GM12864 (cell line): ENCODE data around the gene CASZ1.
A peak's percentile ranks its signal among the peaks of the same experiment; 100 is the strongest.

ENCODE experiments used
- DNase-seq: peaks from one replicate; pipeline ENCODE4 v3.0.0-alpha.2; 2011; ENCODE audit warnings: low read depth
- H3K4me3 ChIP-seq: 2 replicates; pipeline ENCODE4 v1.5.1; 2011; ENCODE audit warnings: mild to moderate bottlenecking, low read depth, low read length, control low read depth
- TF ChIP-seq, protein P1 (sequence below): IDR thresholded peaks from 2 replicates; pipeline ENCODE4 v1.5.1; 2011; ENCODE audit warnings: low read depth, mild to moderate bottlenecking, moderate library complexity, low read length, control low read depth, inconsistent platforms; ENCODE audit errors: missing control alignments

CASZ1 gene

DNA sequence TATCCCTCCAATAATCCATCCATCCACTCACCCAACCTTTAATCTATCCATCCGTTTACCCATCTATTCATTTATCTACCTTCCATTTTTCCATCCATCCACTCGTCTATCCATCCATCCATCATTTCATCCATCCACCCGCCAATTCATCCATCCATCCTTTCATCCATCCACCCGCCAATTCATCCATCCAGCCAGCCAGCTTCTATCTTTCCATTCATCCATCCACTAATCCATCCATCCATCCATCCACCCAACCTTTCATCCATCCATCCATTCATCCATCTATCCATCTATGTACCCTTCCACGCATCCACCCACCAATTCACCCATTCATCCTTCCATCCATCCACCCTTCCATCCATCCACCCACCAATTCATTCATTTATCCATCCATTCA is 10.5 kb upstream of the CASZ1 start:
- TF ChIP-seq, protein P1, sequence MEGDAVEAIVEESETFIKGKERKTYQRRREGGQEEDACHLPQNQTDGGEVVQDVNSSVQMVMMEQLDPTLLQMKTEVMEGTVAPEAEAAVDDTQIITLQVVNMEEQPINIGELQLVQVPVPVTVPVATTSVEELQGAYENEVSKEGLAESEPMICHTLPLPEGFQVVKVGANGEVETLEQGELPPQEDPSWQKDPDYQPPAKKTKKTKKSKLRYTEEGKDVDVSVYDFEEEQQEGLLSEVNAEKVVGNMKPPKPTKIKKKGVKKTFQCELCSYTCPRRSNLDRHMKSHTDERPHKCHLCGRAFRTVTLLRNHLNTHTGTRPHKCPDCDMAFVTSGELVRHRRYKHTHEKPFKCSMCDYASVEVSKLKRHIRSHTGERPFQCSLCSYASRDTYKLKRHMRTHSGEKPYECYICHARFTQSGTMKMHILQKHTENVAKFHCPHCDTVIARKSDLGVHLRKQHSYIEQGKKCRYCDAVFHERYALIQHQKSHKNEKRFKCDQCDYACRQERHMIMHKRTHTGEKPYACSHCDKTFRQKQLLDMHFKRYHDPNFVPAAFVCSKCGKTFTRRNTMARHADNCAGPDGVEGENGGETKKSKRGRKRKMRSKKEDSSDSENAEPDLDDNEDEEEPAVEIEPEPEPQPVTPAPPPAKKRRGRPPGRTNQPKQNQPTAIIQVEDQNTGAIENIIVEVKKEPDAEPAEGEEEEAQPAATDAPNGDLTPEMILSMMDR, result no peak
- no peak for DNase-seq
- H3K4me3 ChIP-seq, result no peak overlapping the region

DNA sequence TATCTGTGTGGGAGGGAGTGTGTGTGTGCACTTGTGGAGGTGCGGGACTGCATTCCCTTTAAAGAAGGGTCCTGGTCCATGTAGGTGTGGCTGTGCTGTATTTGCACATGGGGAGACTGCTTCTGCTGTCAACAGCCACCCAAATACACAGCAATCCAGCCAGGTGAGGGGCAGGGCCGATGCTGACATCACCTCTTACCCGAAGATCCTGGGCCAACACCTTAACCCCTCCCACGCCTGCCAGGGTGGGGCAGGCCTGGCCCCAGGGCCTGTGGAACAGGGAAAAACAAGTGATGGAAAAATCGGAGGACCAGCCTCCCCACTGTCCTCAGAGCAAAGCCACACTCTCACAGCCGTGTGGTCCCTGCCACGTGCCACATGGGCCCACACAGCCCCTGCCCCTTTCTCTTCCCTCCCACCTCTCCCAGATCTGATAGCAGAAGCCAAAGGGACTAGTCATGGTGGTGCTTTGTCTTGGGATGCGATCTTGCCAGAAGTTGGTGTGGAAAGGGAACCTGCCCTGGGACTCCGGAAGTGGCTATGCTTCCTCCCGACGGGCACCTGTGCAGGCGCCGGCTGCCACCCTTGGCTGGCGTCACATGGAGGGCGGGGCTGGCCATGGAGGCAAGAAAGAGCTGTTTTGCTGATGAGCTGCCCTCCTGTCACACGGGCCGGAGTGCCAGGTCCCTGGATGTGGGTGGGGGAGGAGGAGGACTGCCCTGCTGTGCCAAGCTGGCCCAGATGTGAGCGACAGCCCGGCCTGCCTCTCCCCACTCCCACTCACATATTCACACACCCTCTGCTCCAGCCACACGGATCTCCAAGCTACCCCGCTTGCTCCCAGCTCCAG is 7.8 kb upstream of the CASZ1 start:
- no peak overlapping the region for H3K4me3 ChIP-seq
- no peak for DNase-seq
- TF ChIP-seq, protein P1, result no peak

DNA sequence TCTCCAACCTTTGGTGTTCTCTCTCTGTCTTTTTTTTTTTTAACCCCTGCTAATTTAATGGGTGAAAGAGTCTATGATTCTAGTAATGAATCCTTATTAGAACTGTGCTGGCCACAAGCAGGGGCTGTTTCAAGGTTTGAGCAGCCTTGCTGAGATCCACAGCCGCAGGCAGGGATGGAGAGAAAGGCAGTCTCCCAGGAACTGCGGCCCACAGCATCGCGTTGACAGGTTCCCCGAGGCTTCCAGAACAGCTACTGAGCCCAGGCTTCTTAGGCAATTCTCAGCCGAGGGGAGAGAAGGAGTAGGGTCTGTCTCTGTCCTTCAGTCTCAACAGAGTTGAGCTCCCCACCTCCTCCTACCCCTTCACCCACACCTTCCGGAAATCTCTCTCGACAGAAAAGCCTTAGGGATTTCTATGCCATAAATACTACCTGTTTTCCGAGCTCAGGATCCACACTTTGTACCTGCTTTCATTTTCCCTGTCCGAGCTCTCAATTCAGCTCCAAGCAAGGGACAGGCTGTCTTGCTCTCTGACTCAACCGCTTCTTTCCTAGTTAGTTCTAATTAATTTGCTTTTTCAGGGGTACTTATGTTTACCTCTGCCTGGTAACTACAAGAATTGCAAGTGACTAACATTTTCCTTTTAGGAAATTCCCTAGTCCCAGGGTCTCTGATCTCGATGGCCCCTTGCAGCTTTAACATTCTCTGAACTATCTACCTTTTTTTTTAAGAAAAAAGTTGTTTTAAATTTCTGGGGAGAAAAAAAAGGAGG is 6.7 kb upstream of the CASZ1 start:
- DNase-seq, result no peak
- H3K4me3 ChIP-seq, result no peak overlapping the region
- TF ChIP-seq, protein P1, result no peak

- TF ChIP-seq, protein P1, result no peak
- no peak overlapping the region for H3K4me3 ChIP-seq
- no peak for DNase-seq
These were observed 4.3 kb upstream of the CASZ1 start for GRCh38 chr1:10800778-10801177.

DNA sequence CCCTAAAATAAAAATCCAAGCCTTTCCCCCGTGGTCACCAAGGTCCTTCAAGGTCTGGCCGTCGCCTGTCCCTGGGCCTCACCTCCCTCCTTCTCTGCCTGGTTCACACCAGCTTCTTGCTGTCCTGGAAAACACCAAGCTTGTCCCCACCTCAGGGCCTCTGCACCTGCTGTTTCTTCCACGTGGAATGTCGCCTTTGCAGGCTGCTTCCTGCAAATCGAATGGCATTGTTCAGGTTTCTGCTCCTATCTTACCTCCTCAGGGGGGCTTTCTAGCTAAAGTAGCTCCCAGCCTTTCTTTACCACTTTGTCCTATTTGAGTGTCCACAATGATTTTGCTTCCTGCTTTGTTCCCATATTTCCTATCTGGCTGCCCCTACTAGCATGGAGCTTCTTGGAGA is 3.3 kb upstream of the CASZ1 start:
- TF ChIP-seq, protein P1, result no peak
- no peak overlapping the region for H3K4me3 ChIP-seq
- DNase-seq, result no peak

DNA sequence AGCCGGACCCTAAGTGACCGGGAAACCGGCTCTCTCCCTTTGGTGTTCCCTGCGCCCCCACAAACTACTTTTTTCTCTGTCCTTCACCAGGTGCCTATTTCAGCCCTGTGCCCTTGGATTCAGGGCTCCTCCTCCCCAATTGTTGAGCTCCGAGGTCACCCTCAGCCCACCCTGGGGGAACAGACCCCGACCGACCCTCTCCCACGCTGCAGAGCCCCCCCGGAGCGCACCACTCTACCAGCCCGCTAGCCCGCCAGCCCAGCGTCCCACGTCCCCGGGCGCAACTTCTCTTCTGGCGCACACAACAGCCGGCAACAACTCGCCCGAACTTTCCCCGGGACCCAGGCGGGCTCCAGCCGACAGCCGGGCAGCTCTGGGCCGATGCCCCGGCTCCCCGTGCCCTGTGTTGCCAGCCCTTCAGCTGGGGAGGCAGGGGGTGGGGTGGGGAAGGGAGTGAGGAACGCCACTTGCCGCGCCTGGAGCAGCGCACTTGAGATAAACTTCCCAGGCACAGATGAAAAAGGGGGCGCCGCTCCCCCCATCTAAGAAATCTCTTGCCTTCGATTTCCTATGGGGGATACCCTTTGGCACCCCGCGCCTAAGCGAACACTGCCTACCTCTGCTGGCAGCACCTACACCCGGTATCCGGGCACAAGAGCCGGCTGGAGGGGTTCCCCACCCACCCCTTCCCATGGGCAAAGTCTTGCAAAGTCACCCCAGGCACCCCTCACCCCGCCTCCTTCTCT is 997 bp downstream of the CASZ1 start:
- TF ChIP-seq, protein P1, result no peak
- peak overlapping the region; percentile 50 for H3K4me3 ChIP-seq
- no peak for DNase-seq
